H1 (cell line): ENCODE data around the gene NEDD9. TPM values are rescaled to one million over a fixed set of nuclear protein-coding genes. Genes with fewer than 3 reads are reported as not detected.

Source experiments
- polyA plus RNA-seq, 7 experiments: library from polyadenylated mRNA; depleted of rRNA in 3 of 7; stranded (reverse) in 5 of 7; unstranded in 2 of 7; fragments of >200 nt in 5 of 7; fragments of 200-250 nt in 2 of 7; gene quantifications; 1 replicate in 5 of 7; 2 replicates in 1 of 7; 4 replicates in 1 of 7; pipeline versions ENCODE4 v1.2.1 to v1.2.3, GENCODE V29; 2011 to 2013; ENCODE audit warnings: missing spikeins in 2 of 7, mixed read lengths in 2 of 7
- small RNA-seq: library from polyadenylated mRNA; stranded (forward); fragments of <200 nt; extraction: miRNeasy Mini kit (QIAGEN cat#:217004); gene quantifications from one replicate; pipeline ENCODE3, GENCODE V24; 2013; ENCODE audit not compliant: insufficient read depth
- total RNA-seq: library from RNA; stranded (reverse); fragmentation: NEBNext Ultra II Directional; extraction: Animal tissue kit (Norgen Biotek cat#: 25700); gene quantifications from 2 replicates; pipeline ENCODE4 v1.2.1, GENCODE V29; 2021
- TF ChIP-seq, protein P1 (sequence below), 3 experiments: IDR thresholded peaks; 1 replicate in 2 of 3; 2 replicates in 1 of 3; pipeline versions ENCODE4 v1.5.1 to v1.6.1; 2011; ENCODE audit warnings: low read length in 3 of 3, mild to moderate bottlenecking in 3 of 3, inconsistent platforms in 2 of 3, low read depth in 1 of 3, moderate library complexity in 1 of 3; ENCODE audit not compliant: insufficient read depth in 1 of 3; ENCODE audit errors: control extremely low read depth in 1 of 3

NEDD9 gene
- total and polyA plus RNA-seq, 2 of the 8 experiments (the other 6 are each of a cell fraction or from before 2014, with no cell fraction given) = 3.6 to 12.0 TPM

DNA sequence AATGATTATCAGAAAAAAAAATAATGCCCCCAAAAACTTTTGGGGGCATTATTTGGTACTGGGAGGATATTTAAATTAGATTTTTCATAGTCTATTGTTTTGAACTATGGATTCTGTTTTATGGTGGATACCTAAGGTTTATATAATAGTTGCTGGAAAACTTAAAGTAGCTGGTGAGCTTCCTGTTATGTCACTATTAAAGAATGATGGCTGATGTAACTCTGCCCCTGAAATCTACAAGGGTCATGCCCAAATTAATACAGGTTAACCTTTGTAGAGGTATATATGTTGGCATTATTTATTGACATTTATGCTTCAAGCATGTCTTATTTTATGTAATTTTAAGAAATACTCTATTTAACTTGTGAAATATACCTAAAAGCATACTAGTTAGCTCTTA lies 95.7 kb downstream of the NEDD9 start (continued):
- TF ChIP-seq, protein P1, sequence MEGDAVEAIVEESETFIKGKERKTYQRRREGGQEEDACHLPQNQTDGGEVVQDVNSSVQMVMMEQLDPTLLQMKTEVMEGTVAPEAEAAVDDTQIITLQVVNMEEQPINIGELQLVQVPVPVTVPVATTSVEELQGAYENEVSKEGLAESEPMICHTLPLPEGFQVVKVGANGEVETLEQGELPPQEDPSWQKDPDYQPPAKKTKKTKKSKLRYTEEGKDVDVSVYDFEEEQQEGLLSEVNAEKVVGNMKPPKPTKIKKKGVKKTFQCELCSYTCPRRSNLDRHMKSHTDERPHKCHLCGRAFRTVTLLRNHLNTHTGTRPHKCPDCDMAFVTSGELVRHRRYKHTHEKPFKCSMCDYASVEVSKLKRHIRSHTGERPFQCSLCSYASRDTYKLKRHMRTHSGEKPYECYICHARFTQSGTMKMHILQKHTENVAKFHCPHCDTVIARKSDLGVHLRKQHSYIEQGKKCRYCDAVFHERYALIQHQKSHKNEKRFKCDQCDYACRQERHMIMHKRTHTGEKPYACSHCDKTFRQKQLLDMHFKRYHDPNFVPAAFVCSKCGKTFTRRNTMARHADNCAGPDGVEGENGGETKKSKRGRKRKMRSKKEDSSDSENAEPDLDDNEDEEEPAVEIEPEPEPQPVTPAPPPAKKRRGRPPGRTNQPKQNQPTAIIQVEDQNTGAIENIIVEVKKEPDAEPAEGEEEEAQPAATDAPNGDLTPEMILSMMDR (IDR thresholded peaks at IDR 0.05; ENCODE audit: control extremely low read depth in 1 of 3, insufficient read depth in 1 of 3, low read depth in 1 of 3, low read length in 3 of 3) = no peak

Small RNA genes lying within 50 kb of the gene (small RNA-seq; reads per million reads assigned to genes)
- not detected for gene AL136139.1

Other genes with a start within 250 kb of the NEDD9 start
- 0.69 and 0.89 TPM in 2 replicates for gene ELOVL2, start 188.4 kb downstream of the NEDD9 start, total RNA-seq
- 0.24 and 0.42 TPM in 2 replicates for gene ELOVL2, start 188.4 kb downstream of the NEDD9 start, polyA plus RNA-seq (2011; rRNA removed)
- gene SMIM13, start 138.8 kb downstream of the NEDD9 start, total RNA-seq = 10.6 TPM in 2 replicates
- 1.4 and 1.7 TPM in 2 replicates for gene SMIM13, start 138.8 kb downstream of the NEDD9 start, polyA plus RNA-seq (2011; rRNA removed)
- gene ERVFRD-1, start 120.9 kb downstream of the NEDD9 start, total RNA-seq = not detected in 2 replicates
- gene ERVFRD-1, start 120.9 kb downstream of the NEDD9 start, polyA plus RNA-seq (2011; rRNA removed) = not detected in 2 replicates